NCI-H1092 treated with DMSO at 0.1 percent for 48 hours (cell line): Measurements from ENCODE around the gene LPP.

Source experiments
- DNase-seq: peaks from one replicate; lab custom pipeline; 2025; lab: John Stamatoyannopoulos, UW

Gene LPP

GRCh38 chr3:188272481-188273372 lies 118.8 kb downstream of the LPP start:
- DNase-seq = no peak

- DNase-seq = no peak
Observed at GRCh38 chr3:188274249-188274915, 120.4 kb downstream of the LPP start.

- no peak for DNase-seq
Observed at GRCh38 chr3:188276375-188276774, 122.4 kb downstream of the LPP start.

- DNase-seq = no peak
Observed at GRCh38 chr3:188278717-188279324, 124.9 kb downstream of the LPP start.

- no peak for DNase-seq
Observed at GRCh38 chr3:188279502-188280335, 125.8 kb downstream of the LPP start.

- no peak for DNase-seq
Observed at GRCh38 chr3:188280627-188281026, 126.7 kb downstream of the LPP start.

- DNase-seq = no peak
Observed at GRCh38 chr3:188282871-188283270, 128.9 kb downstream of the LPP start.

GRCh38 chr3:188283347-188283746 lies 129.4 kb downstream of the LPP start:
- no peak for DNase-seq

- no peak for DNase-seq
Observed at GRCh38 chr3:188284455-188285212, 130.7 kb downstream of the LPP start.

GRCh38 chr3:188286087-188286513 lies 132.1 kb downstream of the LPP start:
- no peak for DNase-seq

GRCh38 chr3:188287339-188287738 lies 133.4 kb downstream of the LPP start:
- DNase-seq = no peak

GRCh38 chr3:188287762-188288505 lies 134.0 kb downstream of the LPP start:
- DNase-seq = no peak

- DNase-seq = no peak
Observed at GRCh38 chr3:188292251-188292650, 138.3 kb downstream of the LPP start.

GRCh38 chr3:188292827-188293226 lies 138.9 kb downstream of the LPP start:
- no peak for DNase-seq

- no peak for DNase-seq
Observed at GRCh38 chr3:188294113-188294512, 140.2 kb downstream of the LPP start.

- no peak for DNase-seq
Observed at GRCh38 chr3:188294823-188295487, 141.0 kb downstream of the LPP start.

- no peak for DNase-seq
Observed at GRCh38 chr3:188295876-188296275, 141.9 kb downstream of the LPP start.

GRCh38 chr3:188296761-188297612 lies 143.0 kb downstream of the LPP start:
- no peak for DNase-seq

GRCh38 chr3:188298585-188298984 lies 144.6 kb downstream of the LPP start:
- DNase-seq = no peak
